Transverse colon (tissue), 4 donors: ENCODE data around the gene ABCA12. TPM values are rescaled to one million over a fixed set of nuclear protein-coding genes. Genes with fewer than 3 reads are reported as not detected.

Experiments
- DNase-seq: peaks from one replicate; pipeline ENCODE4 v3.0.0-alpha.2; 2019
- H3K27ac ChIP-seq, 4 donors: fragments of 200-600 bp; sonication (generic); 2 replicates each; pipeline ENCODE4 v1.5.1; 2016 to 2018; ENCODE audit warnings: inconsistent platforms in 4 of 4
- H3K27me3 ChIP-seq: fragments of 200-600 bp; sonication (generic); 2 replicates; pipeline ENCODE4 v1.5.1; 2017; ENCODE audit warnings: inconsistent platforms
- H3K36me3 ChIP-seq, 4 donors: fragments of 200-600 bp; sonication (generic); 2 replicates each; pipeline ENCODE4 v1.5.1; 2017 to 2019; ENCODE audit warnings: inconsistent platforms in 4 of 4
- H3K4me1 ChIP-seq, 4 donors: fragments of 200-600 bp; sonication (generic); 2 replicates each; pipeline ENCODE4 v1.5.1; 2017 to 2020; ENCODE audit warnings: inconsistent platforms in 4 of 4
- H3K4me3 ChIP-seq, 4 donors: fragments of 200-600 bp; sonication (generic); 1 replicate in 1 of 4; 2 replicates in 3 of 4; pipeline versions ENCODE4 v1.5.1 to v1.6.1; 2017 to 2019; ENCODE audit warnings: inconsistent platforms in 4 of 4
- H3K9me3 ChIP-seq, 2 donors: fragments of 200-600 bp; sonication (generic); 2 replicates each; pipeline ENCODE4 v1.5.1; 2017 to 2019; ENCODE audit warnings: inconsistent platforms in 2 of 2
- CTCF ChIP-seq, 5 experiments: fragments of 200-600 bp in 3 of 5; fragments of 450-650 bp in 2 of 5; sonication (generic) in 3 of 5; IDR thresholded peaks; 1 replicate in 2 of 5; 2 replicates in 3 of 5; pipeline ENCODE4 v1.5.1; 2016 to 2017; ENCODE audit warnings: antibody characterized with exemption in 5 of 5, inconsistent platforms in 3 of 5, mild to moderate bottlenecking in 2 of 5, moderate library complexity in 1 of 5
- EP300 ChIP-seq: sonication (generic); formaldehyde crosslinking; IDR thresholded peaks from one replicate; pipeline ENCODE4 v1.6.1; 2017; ENCODE audit warnings: antibody characterized with exemption, low read depth
- POLR2A ChIP-seq: fragments of 450-650 bp; IDR thresholded peaks from one replicate; pipeline ENCODE4 v1.6.1; 2016; ENCODE audit warnings: antibody characterized with exemption, mild to moderate bottlenecking, moderate library complexity
- POLR2AphosphoS5 ChIP-seq, 3 donors: sonication (generic); formaldehyde crosslinking; IDR thresholded peaks; one replicate each; pipeline ENCODE4 v1.6.1; 2016; ENCODE audit warnings: antibody characterized with exemption in 3 of 3
- WGBS, 2 donors: methylation state at CpG; one replicate each; pipeline ENCODE4 v1.1.5; 2018; ENCODE audit warnings: low coverage in 1 of 2; 5-methylcytosine and 5-hydroxymethylcytosine counted together
- in situ Hi-C, 4 donors: fragments of 200-750 bp; cut with MboI; loops; one replicate each; pipeline versions ENCODE4 v1.15.0 to v1.15.1; 2017; ENCODE audit warnings: low sequenced_read_pairs in 3 of 4, low pct_ligation_motif_present in 1 of 4, low pct_unique_long_range_greater_than_20kb in 1 of 4
- intact Hi-C: fragments of 100-400 bp; cut with DNase I; formaldehyde crosslinking; loops from one replicate; pipeline ENCODE4 v1.15.1; 2023; ENCODE audit warnings: low total_unique reads
- total RNA-seq, 4 donors: library from RNA; depleted of rRNA; stranded (reverse); fragments of >200 nt; gene quantifications; one replicate each; pipeline ENCODE4 v1.1.0, GENCODE V29; 2016

The ABCA12 gene
- total RNA-seq, 4 donors from 2014 or later = 0.14 to 0.16 TPM; not detected in 2

GRCh38 chr2:215161301-215161829 lies 22.9 kb upstream of the ABCA12 start:
- intact Hi-C loops = no loop called here
- Histone ChIP-seq H3K4me3 (no peak overlapping the region), H3K9me3 (no peaks in the 10 kb centered on the region), H3K4me1 (no peaks in the 10 kb centered on the region), H3K27me3 (no peaks in the 10 kb centered on the region), H3K36me3 (no peaks in the 10 kb centered on the region), H3K27ac (no peak overlapping the region)
- in situ Hi-C loops = no loop called here
- DNase-seq = no peak
- no peak for TF ChIP-seq POLR2A
- no peak for TF ChIP-seq POLR2AphosphoS5 (IDR thresholded peaks at IDR 0.05)
- no peak for TF ChIP-seq CTCF (IDR thresholded peaks at IDR 0.05)
- TF ChIP-seq EP300 = no peak
- 81 to 89% methylated on average over 3 to 8 of the region's 8 CpGs for WGBS, 2 donors

GRCh38 chr2:215160081-215160480 lies 21.7 kb upstream of the ABCA12 start:
- Histone ChIP-seq H3K9me3 (no peaks in the 10 kb centered on the region), H3K4me3 (no peak overlapping the region), H3K4me1 (no peaks in the 10 kb centered on the region), H3K27ac (no peak overlapping the region), H3K27me3 (no peaks in the 10 kb centered on the region), H3K36me3 (no peaks in the 10 kb centered on the region)
- no peak for TF ChIP-seq POLR2AphosphoS5 (IDR thresholded peaks at IDR 0.05)
- TF ChIP-seq CTCF (IDR thresholded peaks at IDR 0.05) = no peak
- TF ChIP-seq POLR2A = no peak
- no peak for TF ChIP-seq EP300
- DNase-seq = no peak
- intact Hi-C loops (no loop called here), in situ Hi-C loops (no loop called here)
- WGBS, 2 donors = 78% methylated on average over 1 of the region's 1 CpG; no CpG with 5 or more reads in 1 of the 2 donors

GRCh38 chr2:215156453-215156852 lies 18.0 kb upstream of the ABCA12 start:
- Histone ChIP-seq H3K9me3 (no peaks in the 10 kb centered on the region), H3K27me3 (no peaks in the 10 kb centered on the region), H3K27ac (no peak overlapping the region), H3K36me3 (no peaks in the 10 kb centered on the region), H3K4me3 (no peak overlapping the region), H3K4me1 (no peaks in the 10 kb centered on the region)
- intact Hi-C loops (loop anchor here (5.0 kb wide), 1 partner anchor 1191 kb away; no protein-coding TSS in a partner anchor), in situ Hi-C loops (no loop called here)
- WGBS, 2 donors = 74 to 79% methylated on average over 2 of the region's 2 CpGs
- no peak for DNase-seq
- TF ChIP-seq CTCF (IDR thresholded peaks at IDR 0.05) (no peak), EP300 (no peak), POLR2AphosphoS5 (IDR thresholded peaks at IDR 0.05) (no peak), POLR2A (no peak)

- Histone ChIP-seq H3K27me3 (no peaks in the 10 kb centered on the region), H3K9me3 (no peaks in the 10 kb centered on the region), H3K4me3 (no peak overlapping the region), H3K36me3 (no peaks in the 10 kb centered on the region), H3K4me1 (no peaks in the 10 kb centered on the region), H3K27ac (no peak overlapping the region)
- intact Hi-C loops = no loop called here
- no peak for DNase-seq
- in situ Hi-C loops = no loop called here
- TF ChIP-seq CTCF (IDR thresholded peaks at IDR 0.05) (no peak), POLR2A (no peak), EP300 (no peak), POLR2AphosphoS5 (IDR thresholded peaks at IDR 0.05) (no peak)
- WGBS, 2 donors = 100% methylated on average over 1 of the region's 1 CpG; no CpG with 5 or more reads in 1 of the 2 donors
Measured at GRCh38 chr2:215149894-215150293, 11.5 kb upstream of the ABCA12 start.
